Gastrocnemius medialis (tissue), 4 donors: ENCODE data around the gene EDC3.

Experiments
- POLR2A ChIP-seq, 2 donors: fragments of 450-650 bp; IDR thresholded peaks; one replicate each; pipeline ENCODE4 v1.6.1; 2017; ENCODE audit warnings: antibody characterized with exemption in 2 of 2, mild to moderate bottlenecking in 2 of 2, moderate library complexity in 2 of 2
- TF ChIP-seq, protein P1 (sequence below), 5 experiments: fragments of 450-650 bp in 3 of 5; fragments of 200-600 bp in 2 of 5; sonication (generic) in 2 of 5; IDR thresholded peaks in 4 of 5; conservative IDR thresholded peaks in 1 of 5; 1 replicate in 4 of 5; 2 replicates in 1 of 5; pipeline ENCODE4 v1.5.1; 2016 to 2019; ENCODE audit warnings: antibody characterized with exemption in 5 of 5, mild to moderate bottlenecking in 3 of 5, moderate library complexity in 3 of 5

DNA sequence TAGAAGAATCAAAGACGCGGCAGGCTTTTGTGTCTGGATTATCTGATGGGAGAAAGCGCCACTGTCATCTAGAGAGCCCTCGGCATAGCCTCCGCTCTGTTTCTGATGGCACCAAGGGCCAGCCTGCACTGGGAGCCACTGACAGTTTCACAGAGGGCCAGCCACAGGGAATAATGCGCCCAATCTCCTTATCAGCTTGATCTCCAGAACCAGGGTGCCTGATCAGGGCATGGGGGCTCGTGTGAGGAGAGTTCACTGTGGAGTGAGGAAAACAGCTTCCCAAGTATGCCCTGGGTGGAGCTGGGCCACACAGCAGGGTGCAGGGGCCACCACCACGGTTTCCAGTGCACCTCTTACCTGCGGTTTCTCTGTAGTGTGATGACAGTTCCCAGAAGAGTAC is 110.0 kb downstream of the EDC3 start:
- TF ChIP-seq, protein P1, sequence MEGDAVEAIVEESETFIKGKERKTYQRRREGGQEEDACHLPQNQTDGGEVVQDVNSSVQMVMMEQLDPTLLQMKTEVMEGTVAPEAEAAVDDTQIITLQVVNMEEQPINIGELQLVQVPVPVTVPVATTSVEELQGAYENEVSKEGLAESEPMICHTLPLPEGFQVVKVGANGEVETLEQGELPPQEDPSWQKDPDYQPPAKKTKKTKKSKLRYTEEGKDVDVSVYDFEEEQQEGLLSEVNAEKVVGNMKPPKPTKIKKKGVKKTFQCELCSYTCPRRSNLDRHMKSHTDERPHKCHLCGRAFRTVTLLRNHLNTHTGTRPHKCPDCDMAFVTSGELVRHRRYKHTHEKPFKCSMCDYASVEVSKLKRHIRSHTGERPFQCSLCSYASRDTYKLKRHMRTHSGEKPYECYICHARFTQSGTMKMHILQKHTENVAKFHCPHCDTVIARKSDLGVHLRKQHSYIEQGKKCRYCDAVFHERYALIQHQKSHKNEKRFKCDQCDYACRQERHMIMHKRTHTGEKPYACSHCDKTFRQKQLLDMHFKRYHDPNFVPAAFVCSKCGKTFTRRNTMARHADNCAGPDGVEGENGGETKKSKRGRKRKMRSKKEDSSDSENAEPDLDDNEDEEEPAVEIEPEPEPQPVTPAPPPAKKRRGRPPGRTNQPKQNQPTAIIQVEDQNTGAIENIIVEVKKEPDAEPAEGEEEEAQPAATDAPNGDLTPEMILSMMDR (IDR thresholded peaks at IDR 0.05 in 4 of 5, conservative IDR thresholded peaks at IDR 0.05 in 1 of 5): no peak
- no peak for TF ChIP-seq POLR2A (IDR thresholded peaks at IDR 0.05)
